ENCODE measurements around the gene PRR23E. TPM values are rescaled to one million over a fixed set of nuclear protein-coding genes. Genes with fewer than 3 reads are reported as not detected.

PRR23E gene
- total and polyA plus RNA-seq, 4 donors, result not detected

DNA sequence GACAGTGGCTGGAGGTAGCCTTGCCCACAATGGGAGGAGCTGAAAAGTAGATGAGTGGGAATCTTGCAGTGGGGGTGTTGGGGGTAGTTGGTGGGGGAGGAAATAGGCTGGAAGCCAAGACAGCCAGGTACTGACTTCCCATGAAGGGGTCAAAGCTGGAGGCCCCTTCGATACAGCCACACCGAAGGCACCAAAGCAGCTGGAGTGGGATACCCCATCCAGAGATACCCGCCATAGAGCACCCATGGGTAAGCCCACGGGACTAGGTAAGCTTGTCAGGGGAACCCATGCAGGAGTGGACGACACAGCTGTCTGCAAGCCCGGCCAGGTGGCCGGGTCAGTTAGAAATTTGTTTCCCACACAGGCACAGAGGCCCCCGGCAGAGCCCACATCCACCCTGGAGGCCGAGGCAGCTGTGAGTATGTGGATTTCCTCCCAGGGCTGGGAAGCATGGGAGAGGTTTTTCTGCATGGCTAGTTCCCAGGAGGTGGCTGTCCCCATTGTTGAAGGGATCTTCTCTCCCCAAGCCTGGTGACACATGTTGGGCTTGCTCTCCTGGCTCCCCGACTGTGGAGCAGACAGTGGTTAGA is 28.6 kb downstream of the PRR23E start:
- WGBS, 2 donors, result 81% methylated on average over 10 of the region's 10 CpGs
- Histone ChIP-seq H3K4me3 (no peak overlapping the region), H3K36me3 (ENCODE audit: control insufficient read depth in 4 of 4, insufficient read depth in 4 of 4, low read length in 4 of 4) (no peaks in the 10 kb centered on the region), H3K9ac (ENCODE audit: insufficient read depth in 1 of 2, low read length in 2 of 2) (no peak overlapping the region), H3K27me3 (ENCODE audit: control insufficient read depth in 3 of 3, insufficient read depth in 3 of 3, low read length in 2 of 3) (peaks cover 0 to 21% (median 0%) of the 10 kb centered on the region in 3 donors), H3K27ac (ENCODE audit: low read depth in 1 of 2, low read length in 1 of 2) (no peak overlapping the region), H3K4me1 (ENCODE audit: control insufficient read depth in 5 of 5, insufficient read depth in 5 of 5, low read length in 5 of 5) (peaks cover 0 to 3% (median 0%) of the 10 kb centered on the region in 5 donors), H3K9me3 (ENCODE audit: control insufficient read depth in 4 of 4, insufficient read depth in 3 of 4, low read length in 3 of 4) (peaks cover 0 to 13% (median 0%) of the 10 kb centered on the region in 4 donors)
- DNase-seq, result no peak
- no peak for ATAC-seq (ENCODE audit: insufficient read depth, low FRiP score)
- TF ChIP-seq, protein P1, sequence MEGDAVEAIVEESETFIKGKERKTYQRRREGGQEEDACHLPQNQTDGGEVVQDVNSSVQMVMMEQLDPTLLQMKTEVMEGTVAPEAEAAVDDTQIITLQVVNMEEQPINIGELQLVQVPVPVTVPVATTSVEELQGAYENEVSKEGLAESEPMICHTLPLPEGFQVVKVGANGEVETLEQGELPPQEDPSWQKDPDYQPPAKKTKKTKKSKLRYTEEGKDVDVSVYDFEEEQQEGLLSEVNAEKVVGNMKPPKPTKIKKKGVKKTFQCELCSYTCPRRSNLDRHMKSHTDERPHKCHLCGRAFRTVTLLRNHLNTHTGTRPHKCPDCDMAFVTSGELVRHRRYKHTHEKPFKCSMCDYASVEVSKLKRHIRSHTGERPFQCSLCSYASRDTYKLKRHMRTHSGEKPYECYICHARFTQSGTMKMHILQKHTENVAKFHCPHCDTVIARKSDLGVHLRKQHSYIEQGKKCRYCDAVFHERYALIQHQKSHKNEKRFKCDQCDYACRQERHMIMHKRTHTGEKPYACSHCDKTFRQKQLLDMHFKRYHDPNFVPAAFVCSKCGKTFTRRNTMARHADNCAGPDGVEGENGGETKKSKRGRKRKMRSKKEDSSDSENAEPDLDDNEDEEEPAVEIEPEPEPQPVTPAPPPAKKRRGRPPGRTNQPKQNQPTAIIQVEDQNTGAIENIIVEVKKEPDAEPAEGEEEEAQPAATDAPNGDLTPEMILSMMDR (IDR thresholded peaks at IDR 0.05; ENCODE audit: control extremely low read depth, extremely low read depth), result no peak

DNA sequence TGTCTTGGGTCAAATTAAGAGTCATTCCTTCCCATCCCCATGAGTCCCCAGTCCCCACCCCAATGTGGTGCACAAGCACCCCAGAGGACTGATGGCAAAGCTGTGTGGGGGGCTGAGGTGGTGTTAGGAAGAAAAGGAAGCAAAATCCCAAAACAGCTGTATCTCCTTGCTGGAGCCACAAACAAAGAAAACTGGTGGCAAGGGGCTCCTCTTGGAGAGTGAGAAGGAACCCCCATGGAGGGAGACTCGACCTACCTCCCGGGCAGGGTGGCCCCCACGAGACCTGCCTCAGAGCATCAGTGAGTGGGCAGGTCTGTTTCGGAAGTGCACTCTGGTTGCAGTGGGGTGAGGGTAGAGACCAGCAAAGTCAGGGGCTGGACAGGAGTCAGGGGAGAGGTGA is 29.2 kb downstream of the PRR23E start:
- Histone ChIP-seq H3K36me3 (ENCODE audit: control insufficient read depth in 4 of 4, insufficient read depth in 4 of 4, low read length in 4 of 4) (no peaks in the 10 kb centered on the region), H3K4me1 (ENCODE audit: control insufficient read depth in 5 of 5, insufficient read depth in 5 of 5, low read length in 5 of 5) (peaks cover 0 to under 1% (median 0%) of the 10 kb centered on the region in 5 donors), H3K9ac (ENCODE audit: insufficient read depth in 1 of 2, low read length in 2 of 2) (no peak overlapping the region), H3K27me3 (ENCODE audit: control insufficient read depth in 3 of 3, insufficient read depth in 3 of 3, low read length in 2 of 3) (peaks cover 0 to 14% (median 0%) of the 10 kb centered on the region in 3 donors), H3K27ac (ENCODE audit: low read depth in 1 of 2, low read length in 1 of 2) (no peak overlapping the region), H3K9me3 (ENCODE audit: control insufficient read depth in 4 of 4, insufficient read depth in 3 of 4, low read length in 3 of 4) (peaks cover 0 to 13% (median 0%) of the 10 kb centered on the region in 4 donors), H3K4me3 (no peak overlapping the region)
- no peak for ATAC-seq (ENCODE audit: insufficient read depth, low FRiP score)
- WGBS, 2 donors, result 89 to 94% methylated on average over 4 of the region's 4 CpGs
- TF ChIP-seq, protein P1 (IDR thresholded peaks at IDR 0.05; ENCODE audit: control extremely low read depth, extremely low read depth), result no peak
- no peak for DNase-seq

DNA sequence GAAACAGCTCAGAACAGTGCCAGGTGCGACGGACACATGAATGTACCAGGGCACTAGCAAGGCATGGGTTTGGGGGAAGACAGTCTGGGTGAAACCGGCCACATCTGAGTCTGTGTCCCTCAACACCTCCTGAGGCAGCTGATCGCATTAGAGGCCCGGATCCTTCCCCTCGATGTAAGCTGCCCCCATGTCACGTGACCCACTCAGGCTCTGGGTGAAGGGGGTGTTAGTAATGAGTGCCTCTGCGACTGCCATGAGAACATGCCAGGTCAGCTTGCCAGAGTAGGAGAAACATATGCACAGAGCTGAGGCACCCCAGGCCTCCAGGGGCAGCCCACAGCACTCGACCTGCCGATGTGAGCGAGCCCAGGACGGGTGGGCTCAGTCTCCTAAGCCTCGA is 29.7 kb downstream of the PRR23E start:
- TF ChIP-seq, protein P1 (IDR thresholded peaks at IDR 0.05; ENCODE audit: control extremely low read depth, extremely low read depth), result no peak
- Histone ChIP-seq H3K4me3 (no peak overlapping the region), H3K36me3 (ENCODE audit: control insufficient read depth in 4 of 4, insufficient read depth in 4 of 4, low read length in 4 of 4) (no peaks in the 10 kb centered on the region), H3K27me3 (ENCODE audit: control insufficient read depth in 3 of 3, insufficient read depth in 3 of 3, low read length in 2 of 3) (peaks cover 0 to 11% (median 0%) of the 10 kb centered on the region in 3 donors), H3K4me1 (ENCODE audit: control insufficient read depth in 5 of 5, insufficient read depth in 5 of 5, low read length in 5 of 5) (peaks cover 0 to 4% (median 0%) of the 10 kb centered on the region in 5 donors), H3K9ac (ENCODE audit: insufficient read depth in 1 of 2, low read length in 2 of 2) (no peak overlapping the region), H3K9me3 (ENCODE audit: control insufficient read depth in 4 of 4, insufficient read depth in 3 of 4, low read length in 3 of 4) (peaks cover 0 to 13% (median 0%) of the 10 kb centered on the region in 4 donors), H3K27ac (ENCODE audit: low read depth in 1 of 2, low read length in 1 of 2) (no peak overlapping the region)
- DNase-seq (no peak), ATAC-seq (ENCODE audit: insufficient read depth, low FRiP score) (no peak)
- 81 to 92% methylated on average over 13 of the region's 13 CpGs for WGBS, 2 donors
